SK-N-MC (cell line): Measurements from ENCODE around the gene DNAH6.

ENCODE experiments used
- EZH2 ChIP-seq: fragments of 200-600 bp; sonication (generic); IDR thresholded peaks from one replicate; pipeline ENCODE4 v1.6.1; 2017; ENCODE audit warnings: antibody characterized with exemption
- POLR2AphosphoS5 ChIP-seq: IDR thresholded peaks from 2 replicates; pipeline ENCODE4 v1.6.1; 2012; ENCODE audit warnings: mild to moderate bottlenecking, low read depth, low read length, borderline replicate concordance

DNA sequence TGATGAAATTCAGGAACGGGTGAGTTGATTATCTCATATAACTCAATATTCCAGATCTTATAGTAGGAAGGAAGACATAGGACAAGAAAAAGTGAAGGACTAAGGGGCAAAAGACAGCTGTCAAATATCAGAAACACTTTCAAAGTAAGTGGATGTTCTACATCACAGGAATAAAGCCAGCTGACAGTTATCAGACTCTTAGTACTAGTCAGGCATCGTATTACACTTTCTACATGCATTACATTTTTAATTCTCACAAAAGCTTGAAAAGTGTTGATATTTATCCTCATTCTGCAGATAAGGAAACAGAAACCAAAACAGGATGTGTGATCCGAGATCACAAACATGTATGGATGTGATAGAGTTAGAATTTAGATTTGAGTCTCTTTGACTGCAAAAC lies 63.4 kb downstream of the DNAH6 start:
- no peak for TF ChIP-seq POLR2AphosphoS5
- TF ChIP-seq EZH2 = no peak
